Measurements from ENCODE around the gene TMEM225B.

The TMEM225B gene

DNA sequence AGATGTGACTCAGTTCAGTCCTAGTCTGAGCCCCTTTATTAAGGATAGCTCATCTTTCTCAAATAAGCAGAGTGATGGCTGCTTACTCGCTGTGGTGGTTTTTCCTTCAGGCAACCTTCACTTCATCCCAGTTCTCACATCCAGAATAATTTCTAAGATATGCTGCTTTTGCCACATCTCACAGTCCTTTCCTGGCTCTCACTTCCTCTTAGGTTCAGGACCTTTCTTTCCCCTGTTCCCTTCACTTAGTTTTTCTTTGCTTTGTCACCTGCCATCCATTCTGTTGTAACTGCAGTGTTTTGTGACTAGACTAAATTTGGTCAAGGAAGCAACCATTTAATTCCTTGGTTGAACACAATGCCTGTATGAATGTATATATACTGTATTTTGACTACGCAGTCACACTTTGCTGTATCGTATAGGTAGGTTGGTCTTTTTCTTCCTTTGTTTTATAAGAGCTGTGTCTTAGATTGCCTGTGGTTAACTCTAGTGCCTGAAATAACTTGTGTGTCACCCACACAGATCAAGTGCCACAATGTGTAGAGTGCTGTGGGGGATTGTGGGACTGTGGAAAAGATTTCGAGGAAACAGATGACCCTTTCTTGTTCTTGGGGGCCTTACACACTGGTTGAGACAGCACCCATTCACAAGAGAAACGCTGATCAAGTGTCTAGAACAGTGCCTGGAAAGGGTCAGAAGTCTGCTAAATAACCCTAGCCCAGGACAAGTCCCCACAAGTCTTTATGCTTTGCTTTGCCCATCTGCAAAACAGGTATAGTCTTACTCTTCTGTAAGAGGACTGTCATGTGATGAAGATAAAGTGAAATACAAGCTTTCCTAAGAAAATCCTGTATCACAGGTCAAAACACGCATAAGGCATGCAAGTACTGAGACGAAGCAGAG lies 37.0 kb upstream of the TMEM225B start:
- H3K36me3 ChIP-seq (replicated peaks in 1 of 2; ENCODE audit: control insufficient read depth in 2 of 2, insufficient read depth in 2 of 2, low read length in 2 of 2), result peaks cover 30 to 76% of the 10 kb centered on the region in 2 donors
- H2BK120ac ChIP-seq (ENCODE audit: low read depth, low read length), result no peak overlapping the region
- H4K91ac ChIP-seq (ENCODE audit: low read depth, low read length, poor library complexity), result no peak overlapping the region
- H4K8ac ChIP-seq (ENCODE audit: low read depth, low read length), result no peak overlapping the region
- no peak overlapping the region for H3K23ac ChIP-seq (ENCODE audit: low read depth, low read length, poor library complexity)
- DNase-seq (ENCODE audit: low spot score), result no peak
- no peak overlapping the region for H3K4me3 ChIP-seq (ENCODE audit: low read length in 2 of 2)
- no peak overlapping the region for H2AFZ ChIP-seq (ENCODE audit: low read length)
- no peaks in the 10 kb centered on the region for H3K27me3 ChIP-seq (ENCODE audit: control insufficient read depth in 3 of 3, insufficient read depth in 3 of 3, low read depth in 1 of 3, low read length in 3 of 3)
- no peak overlapping the region for H2BK12ac ChIP-seq (ENCODE audit: low read length)
- H2BK15ac ChIP-seq (ENCODE audit: low read length), result no peak overlapping the region
- no CpG with 5 or more reads among the region's 7 CpGs for WGBS, 2 donors (ENCODE audit: extremely low coverage in 2 of 2, insufficient read length in 2 of 2, insufficient replicate concordance in 1 of 2)
- no peak overlapping the region for H3K27ac ChIP-seq (replicated peaks; ENCODE audit: low read length)
- no peak overlapping the region for H3K14ac ChIP-seq (ENCODE audit: low read length)
- peaks cover 6% of the 10 kb centered on the region in 2 donors for H3K4me1 ChIP-seq (ENCODE audit: control insufficient read depth in 2 of 2, insufficient read depth in 1 of 2, low read depth in 1 of 2, low read length in 2 of 2)
- no peak overlapping the region for H3K9ac ChIP-seq (ENCODE audit: low read depth, low read length, poor library complexity)
- H3K18ac ChIP-seq (ENCODE audit: low read length), result no peak overlapping the region
- no peak overlapping the region for H3K4me2 ChIP-seq (ENCODE audit: insufficient read depth, low read length, poor library complexity, severe bottlenecking)
- no peak overlapping the region for H2AK5ac ChIP-seq (ENCODE audit: low read depth, low read length)
- no peak overlapping the region for H3K4ac ChIP-seq (ENCODE audit: low read length)
- H3K79me1 ChIP-seq (ENCODE audit: low read depth, low read length), result peaks cover 13% of the 10 kb centered on the region
- H2BK5ac ChIP-seq (ENCODE audit: low read length), result no peak overlapping the region
- H3K9me3 ChIP-seq (replicated peaks in 1 of 2; ENCODE audit: control insufficient read depth in 2 of 2, insufficient read depth in 1 of 2, low read depth in 1 of 2, low read length in 2 of 2), result no peaks in the 10 kb centered on the region

DNA sequence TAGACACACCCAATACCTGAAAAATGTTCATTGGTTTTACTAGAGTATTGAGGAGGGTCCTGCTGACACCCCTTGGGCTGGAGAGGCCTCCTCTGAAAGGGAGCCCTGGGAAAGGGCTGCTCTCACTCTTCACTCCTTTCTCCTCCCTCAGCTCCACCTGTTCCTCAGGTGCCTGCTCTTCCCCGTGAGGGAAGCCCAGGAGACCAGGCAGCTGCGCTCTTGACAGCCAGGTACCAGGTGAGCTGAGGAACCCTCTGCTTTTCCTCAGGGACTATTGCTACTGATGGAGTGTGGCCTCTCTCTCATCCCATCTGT lies 36.4 kb upstream of the TMEM225B start:
- peaks cover 13% of the 10 kb centered on the region for H3K79me1 ChIP-seq (ENCODE audit: low read depth, low read length)
- no peak overlapping the region for H2BK15ac ChIP-seq (ENCODE audit: low read length)
- H2BK12ac ChIP-seq (ENCODE audit: low read length), result no peak overlapping the region
- H4K8ac ChIP-seq (ENCODE audit: low read depth, low read length), result no peak overlapping the region
- no peak overlapping the region for H3K18ac ChIP-seq (ENCODE audit: low read length)
- no peak overlapping the region for H3K23ac ChIP-seq (ENCODE audit: low read depth, low read length, poor library complexity)
- no peak overlapping the region for H3K9ac ChIP-seq (ENCODE audit: low read depth, low read length, poor library complexity)
- DNase-seq (ENCODE audit: low spot score), result no peak
- no peak overlapping the region for H2AK5ac ChIP-seq (ENCODE audit: low read depth, low read length)
- H3K27ac ChIP-seq (replicated peaks; ENCODE audit: low read length), result no peak overlapping the region
- no peak overlapping the region for H3K14ac ChIP-seq (ENCODE audit: low read length)
- no peak overlapping the region for H4K91ac ChIP-seq (ENCODE audit: low read depth, low read length, poor library complexity)
- no peak overlapping the region for H3K4me2 ChIP-seq (ENCODE audit: insufficient read depth, low read length, poor library complexity, severe bottlenecking)
- peaks cover 29 to 76% of the 10 kb centered on the region in 2 donors for H3K36me3 ChIP-seq (replicated peaks in 1 of 2; ENCODE audit: control insufficient read depth in 2 of 2, insufficient read depth in 2 of 2, low read length in 2 of 2)
- H2BK5ac ChIP-seq (ENCODE audit: low read length), result no peak overlapping the region
- no peaks in the 10 kb centered on the region for H3K27me3 ChIP-seq (ENCODE audit: control insufficient read depth in 3 of 3, insufficient read depth in 3 of 3, low read depth in 1 of 3, low read length in 3 of 3)
- H3K4ac ChIP-seq (ENCODE audit: low read length), result no peak overlapping the region
- no peak overlapping the region for H3K4me3 ChIP-seq (ENCODE audit: low read length in 2 of 2)
- H2AFZ ChIP-seq (ENCODE audit: low read length), result no peak overlapping the region
- WGBS, 2 donors (ENCODE audit: extremely low coverage in 2 of 2, insufficient read length in 2 of 2, insufficient replicate concordance in 1 of 2), result no CpG with 5 or more reads among the region's 2 CpGs
- peaks cover 6% of the 10 kb centered on the region in 2 donors for H3K4me1 ChIP-seq (ENCODE audit: control insufficient read depth in 2 of 2, insufficient read depth in 1 of 2, low read depth in 1 of 2, low read length in 2 of 2)
- no peak overlapping the region for H2BK120ac ChIP-seq (ENCODE audit: low read depth, low read length)
- H3K9me3 ChIP-seq (replicated peaks in 1 of 2; ENCODE audit: control insufficient read depth in 2 of 2, insufficient read depth in 1 of 2, low read depth in 1 of 2, low read length in 2 of 2), result no peaks in the 10 kb centered on the region

DNA sequence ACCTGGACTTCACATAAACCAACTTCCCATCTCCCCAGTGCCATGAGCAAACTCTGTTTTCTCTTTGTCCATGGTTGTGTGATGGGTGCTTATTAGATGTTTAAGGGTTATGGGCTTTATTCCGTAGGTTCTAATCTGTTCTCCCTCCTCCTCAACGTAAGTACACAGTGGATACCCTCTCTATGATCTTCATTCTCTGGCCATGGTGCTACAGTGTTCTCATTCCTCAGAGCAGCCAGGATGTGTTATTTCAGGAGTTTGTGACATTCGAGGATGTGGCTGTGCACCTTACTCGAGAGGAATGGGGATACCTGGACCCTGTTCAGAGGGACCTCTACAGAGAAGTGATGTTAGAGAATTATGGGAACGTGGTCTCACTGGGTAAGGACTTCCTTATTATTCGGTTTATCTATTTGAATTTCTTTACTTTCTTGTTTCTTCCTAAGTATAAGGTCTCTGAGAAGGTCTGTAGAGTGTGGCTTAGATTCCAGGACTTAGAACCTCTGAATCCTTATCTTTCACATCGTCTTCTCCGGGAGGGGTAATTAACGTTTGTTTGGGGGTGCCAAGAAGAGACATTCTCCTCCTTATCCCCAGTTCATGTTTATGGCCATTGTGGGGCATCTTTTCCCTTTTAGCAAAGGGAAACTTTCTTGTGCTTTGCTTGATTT lies 35.8 kb upstream of the TMEM225B start:
- Histone ChIP-seq H3K4me2 (ENCODE audit: insufficient read depth, low read length, poor library complexity, severe bottlenecking) (no peak overlapping the region), H3K36me3 (replicated peaks in 1 of 2; ENCODE audit: control insufficient read depth in 2 of 2, insufficient read depth in 2 of 2, low read length in 2 of 2) (peaks cover 29 to 74% of the 10 kb centered on the region in 2 donors), H3K9me3 (replicated peaks in 1 of 2; ENCODE audit: control insufficient read depth in 2 of 2, insufficient read depth in 1 of 2, low read depth in 1 of 2, low read length in 2 of 2) (no peaks in the 10 kb centered on the region), H2AFZ (ENCODE audit: low read length) (no peak overlapping the region), H3K18ac (ENCODE audit: low read length) (no peak overlapping the region), H3K79me1 (ENCODE audit: low read depth, low read length) (peaks cover 11% of the 10 kb centered on the region), H2BK12ac (ENCODE audit: low read length) (no peak overlapping the region), H4K91ac (ENCODE audit: low read depth, low read length, poor library complexity) (no peak overlapping the region), H2BK15ac (ENCODE audit: low read length) (no peak overlapping the region), H3K4ac (ENCODE audit: low read length) (no peak overlapping the region), H3K4me1 (ENCODE audit: control insufficient read depth in 2 of 2, insufficient read depth in 1 of 2, low read depth in 1 of 2, low read length in 2 of 2) (peaks cover 3 to 4% of the 10 kb centered on the region in 2 donors), H3K23ac (ENCODE audit: low read depth, low read length, poor library complexity) (no peak overlapping the region), H3K14ac (ENCODE audit: low read length) (no peak overlapping the region), H2AK5ac (ENCODE audit: low read depth, low read length) (no peak overlapping the region), H3K9ac (ENCODE audit: low read depth, low read length, poor library complexity) (no peak overlapping the region), H3K4me3 (ENCODE audit: low read length in 2 of 2) (no peak overlapping the region), H4K8ac (ENCODE audit: low read depth, low read length) (no peak overlapping the region), H2BK5ac (ENCODE audit: low read length) (no peak overlapping the region), H3K27ac (replicated peaks; ENCODE audit: low read length) (no peak overlapping the region), H3K27me3 (ENCODE audit: control insufficient read depth in 3 of 3, insufficient read depth in 3 of 3, low read depth in 1 of 3, low read length in 3 of 3) (no peaks in the 10 kb centered on the region), H2BK120ac (ENCODE audit: low read depth, low read length) (no peak overlapping the region)
- no CpG with 5 or more reads among the region's 9 CpGs for WGBS, 2 donors (ENCODE audit: extremely low coverage in 2 of 2, insufficient read length in 2 of 2, insufficient replicate concordance in 1 of 2)
- no peak for DNase-seq (ENCODE audit: low spot score)

DNA sequence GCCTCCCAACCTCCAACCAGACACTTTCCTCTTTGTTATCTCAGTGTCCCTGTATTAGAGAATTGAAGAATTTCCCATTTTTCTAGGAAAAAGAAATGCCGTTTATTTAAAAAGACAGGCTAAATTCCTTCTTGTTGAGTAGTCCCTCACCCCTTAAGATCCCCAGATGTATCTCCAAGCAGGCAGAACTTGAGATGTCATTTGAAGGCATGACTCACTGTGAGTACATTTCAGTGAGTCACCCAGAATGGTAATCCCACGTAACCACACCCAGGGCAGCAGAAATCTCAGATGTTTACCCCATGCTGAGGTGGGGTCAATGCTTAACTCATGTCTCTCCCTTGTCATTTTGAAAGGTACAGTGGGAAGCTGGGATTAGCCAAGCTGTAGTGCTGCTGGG lies 35.2 kb upstream of the TMEM225B start:
- Histone ChIP-seq H4K91ac (ENCODE audit: low read depth, low read length, poor library complexity) (no peak overlapping the region), H3K18ac (ENCODE audit: low read length) (no peak overlapping the region), H3K27me3 (ENCODE audit: control insufficient read depth in 3 of 3, insufficient read depth in 3 of 3, low read depth in 1 of 3, low read length in 3 of 3) (no peaks in the 10 kb centered on the region), H3K79me1 (ENCODE audit: low read depth, low read length) (peaks cover 8% of the 10 kb centered on the region), H3K23ac (ENCODE audit: low read depth, low read length, poor library complexity) (no peak overlapping the region), H2BK12ac (ENCODE audit: low read length) (no peak overlapping the region), H2BK120ac (ENCODE audit: low read depth, low read length) (no peak overlapping the region), H3K4me1 (ENCODE audit: control insufficient read depth in 2 of 2, insufficient read depth in 1 of 2, low read depth in 1 of 2, low read length in 2 of 2) (no peaks in the 10 kb centered on the region), H2AK5ac (ENCODE audit: low read depth, low read length) (no peak overlapping the region), H3K9ac (ENCODE audit: low read depth, low read length, poor library complexity) (no peak overlapping the region), H2BK5ac (ENCODE audit: low read length) (no peak overlapping the region), H3K14ac (ENCODE audit: low read length) (no peak overlapping the region), H4K8ac (ENCODE audit: low read depth, low read length) (no peak overlapping the region), H3K36me3 (replicated peaks in 1 of 2; ENCODE audit: control insufficient read depth in 2 of 2, insufficient read depth in 2 of 2, low read length in 2 of 2) (peaks cover 29 to 78% of the 10 kb centered on the region in 2 donors), H3K27ac (replicated peaks; ENCODE audit: low read length) (no peak overlapping the region), H3K4me2 (ENCODE audit: insufficient read depth, low read length, poor library complexity, severe bottlenecking) (no peak overlapping the region), H2AFZ (ENCODE audit: low read length) (no peak overlapping the region), H3K9me3 (replicated peaks in 1 of 2; ENCODE audit: control insufficient read depth in 2 of 2, insufficient read depth in 1 of 2, low read depth in 1 of 2, low read length in 2 of 2) (no peaks in the 10 kb centered on the region), H2BK15ac (ENCODE audit: low read length) (no peak overlapping the region), H3K4ac (ENCODE audit: low read length) (no peak overlapping the region), H3K4me3 (ENCODE audit: low read length in 2 of 2) (no peak overlapping the region)
- WGBS, 2 donors (ENCODE audit: extremely low coverage in 2 of 2, insufficient read length in 2 of 2, insufficient replicate concordance in 1 of 2), result no CpG with 5 or more reads among the region's 2 CpGs
- DNase-seq (ENCODE audit: low spot score), result no peak

Data from neuronal stem cell (in vitro differentiated cells).